Stomach (tissue), 4 donors: Measurements from ENCODE around the gene IRS2.

Source experiments
- CTCF ChIP-seq, 7 experiments: fragments of 450-650 bp in 4 of 7; fragments of 200-600 bp in 3 of 7; sonication (generic) in 3 of 7; IDR thresholded peaks; one replicate each; pipeline ENCODE4 v1.5.1; 2016 to 2019; ENCODE audit warnings: antibody characterized with exemption in 7 of 7, control low read depth in 2 of 7, mild to moderate bottlenecking in 1 of 7
- EP300 ChIP-seq: sonication (generic); formaldehyde crosslinking; IDR thresholded peaks from one replicate; pipeline ENCODE4 v1.6.1; 2017; ENCODE audit warnings: antibody characterized with exemption
- POLR2A ChIP-seq, 4 donors: fragments of 450-650 bp; IDR thresholded peaks; one replicate each; pipeline ENCODE4 v1.6.1; 2016; ENCODE audit warnings: antibody characterized with exemption in 4 of 4, control low read depth in 2 of 4, mild to moderate bottlenecking in 1 of 4, moderate library complexity in 1 of 4
- POLR2AphosphoS5 ChIP-seq, 3 donors: sonication (generic); formaldehyde crosslinking; IDR thresholded peaks; one replicate each; pipeline ENCODE4 v1.6.1; 2016; ENCODE audit warnings: antibody characterized with exemption in 3 of 3

DNA sequence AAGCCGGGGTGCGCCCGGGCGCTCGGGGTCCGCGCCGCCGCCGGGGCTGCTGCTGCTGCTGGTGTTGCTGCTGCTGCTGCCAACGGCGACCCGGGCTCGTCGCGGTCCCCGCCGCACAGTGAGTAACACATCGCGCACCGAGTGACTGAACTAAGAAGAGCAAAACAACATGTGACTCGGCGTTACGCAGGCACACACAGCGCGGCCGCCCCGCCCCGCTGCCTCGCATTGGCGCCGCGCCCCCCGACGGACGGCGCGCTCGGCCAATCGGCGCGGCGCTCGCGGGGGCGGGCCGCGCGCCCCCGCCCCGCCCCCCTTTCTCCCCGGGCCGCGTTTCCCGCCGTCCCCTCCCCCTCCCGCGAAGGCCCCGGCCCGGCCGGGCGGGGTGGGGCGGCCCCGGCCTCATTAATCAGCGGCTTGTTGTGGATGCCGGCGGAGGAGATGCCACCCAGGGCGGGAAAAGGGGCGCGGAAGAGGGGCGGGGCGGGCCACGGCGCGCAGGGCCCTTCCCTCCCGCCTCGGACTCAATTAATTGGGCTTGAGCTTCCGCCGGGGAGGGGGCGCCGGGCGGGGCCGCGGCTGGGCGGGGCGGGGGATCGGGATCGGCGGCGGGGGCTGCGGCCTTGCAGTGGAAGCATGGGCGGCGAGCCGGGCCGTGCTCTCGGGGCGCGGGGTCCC, at the start of gene IRS2:
- TF ChIP-seq POLR2AphosphoS5 (IDR thresholded peaks at IDR 0.05), result peak; percentile 99 to 100 (median 100)
- peak in 1 of 4 donors; percentile 42 for TF ChIP-seq POLR2A (IDR thresholded peaks at IDR 0.05)
- TF ChIP-seq CTCF (IDR thresholded peaks at IDR 0.05), result no peak
- TF ChIP-seq EP300, result no peak
